Fibroblast of skin of left quadriceps (primary cell): ENCODE measurements around the gene COBLL1.
A peak's percentile ranks its signal among the peaks of the same experiment; 100 is the strongest.

Experiments used
- DNase-seq, 2 experiments: peaks; one replicate each; pipeline ENCODE4 v3.0.0-alpha.2; 2013; ENCODE audit warnings: low read depth in 2 of 2

Gene COBLL1

GRCh38 chr2:164823126-164823525 lies 18.5 kb downstream of the COBLL1 start:
- DNase-seq, result no peak

- no peak for DNase-seq
These were observed 20.3 kb downstream of the COBLL1 start for GRCh38 chr2:164821338-164821737.

GRCh38 chr2:164818149-164819136 lies 23.2 kb downstream of the COBLL1 start:
- no peak for DNase-seq

GRCh38 chr2:164816900-164817299 lies 24.7 kb downstream of the COBLL1 start:
- no peak for DNase-seq

GRCh38 chr2:164816046-164816445 lies 25.6 kb downstream of the COBLL1 start:
- DNase-seq, result no peak

- DNase-seq, result no peak
These were observed 26.4 kb downstream of the COBLL1 start for GRCh38 chr2:164815071-164815793.

GRCh38 chr2:164813535-164813934 lies 28.1 kb downstream of the COBLL1 start:
- DNase-seq, result no peak

GRCh38 chr2:164812378-164812777 lies 29.2 kb downstream of the COBLL1 start:
- no peak for DNase-seq

- DNase-seq, result no peak
These were observed 29.8 kb downstream of the COBLL1 start for GRCh38 chr2:164811819-164812218.

GRCh38 chr2:164810843-164811242 lies 30.8 kb downstream of the COBLL1 start:
- DNase-seq, result no peak

GRCh38 chr2:164808776-164809175 lies 32.8 kb downstream of the COBLL1 start:
- no peak for DNase-seq

- no peak for DNase-seq
These were observed 37.7 kb downstream of the COBLL1 start for GRCh38 chr2:164803776-164804466.

- no peak for DNase-seq
These were observed 39.4 kb downstream of the COBLL1 start for GRCh38 chr2:164802095-164802707.

- DNase-seq, result no peak
These were observed 41.1 kb downstream of the COBLL1 start for GRCh38 chr2:164800572-164800971.

- no peak for DNase-seq
These were observed 44.0 kb downstream of the COBLL1 start for GRCh38 chr2:164797627-164798026.

- no peak for DNase-seq
These were observed 44.6 kb downstream of the COBLL1 start for GRCh38 chr2:164796999-164797398.

- DNase-seq, result no peak
These were observed 47.0 kb downstream of the COBLL1 start for GRCh38 chr2:164794432-164795231.

- no peak for DNase-seq
These were observed 47.6 kb downstream of the COBLL1 start for GRCh38 chr2:164794016-164794415.

- peak in 1 of 2 experiments; percentile 44 for DNase-seq
These were observed 48.1 kb downstream of the COBLL1 start for GRCh38 chr2:164793529-164793928.

- DNase-seq, result peak in 1 of 2 experiments; percentile 21
These were observed 49.1 kb downstream of the COBLL1 start for GRCh38 chr2:164792316-164793170.
